Body of pancreas (tissue), 4 donors: ENCODE measurements around the gene CYP2A7.
"Not testable (repeated sequence)": the region's sequence is repeated elsewhere in the genome, so short reads cannot be mapped to it uniquely, and the experiment has no call there.

Experiments used
- CTCF ChIP-seq, 7 experiments: fragments of 450-650 bp in 4 of 7; fragments of 200-600 bp in 3 of 7; sonication (generic) in 3 of 7; IDR thresholded peaks; one replicate each; pipeline ENCODE4 v1.5.1; 2016 to 2019; ENCODE audit warnings: antibody characterized with exemption in 7 of 7
- POLR2A ChIP-seq, 3 donors: fragments of 450-650 bp; IDR thresholded peaks; one replicate each; pipeline ENCODE4 v1.6.1; 2016; ENCODE audit warnings: antibody characterized with exemption in 3 of 3, mild to moderate bottlenecking in 2 of 3

- TF ChIP-seq POLR2A, CTCF (IDR thresholded peaks at IDR 0.05): not testable (repeated sequence)
Observed at GRCh38 chr19:40864739-40865496, 17.1 kb downstream of the CYP2A7 start.
